GM12875 (cell line): ENCODE measurements around the gene ARMC5.
"Not testable (repeated sequence)": the region's sequence is repeated elsewhere in the genome, so short reads cannot be mapped to it uniquely, and the experiment has no call there.

Source experiments
- H3K4me3 ChIP-seq: one replicate; pipeline ENCODE4 v1.5.1; 2011; ENCODE audit warnings: low read depth, low read length, control low read depth
- TF ChIP-seq, protein P1 (sequence below): IDR thresholded peaks from 2 replicates; pipeline ENCODE4 v1.5.1; 2011; ENCODE audit warnings: low read depth, mild to moderate bottlenecking, control low read depth, inconsistent platforms, low read length, moderate library complexity, borderline replicate concordance; ENCODE audit not compliant: insufficient read depth

The ARMC5 gene

DNA sequence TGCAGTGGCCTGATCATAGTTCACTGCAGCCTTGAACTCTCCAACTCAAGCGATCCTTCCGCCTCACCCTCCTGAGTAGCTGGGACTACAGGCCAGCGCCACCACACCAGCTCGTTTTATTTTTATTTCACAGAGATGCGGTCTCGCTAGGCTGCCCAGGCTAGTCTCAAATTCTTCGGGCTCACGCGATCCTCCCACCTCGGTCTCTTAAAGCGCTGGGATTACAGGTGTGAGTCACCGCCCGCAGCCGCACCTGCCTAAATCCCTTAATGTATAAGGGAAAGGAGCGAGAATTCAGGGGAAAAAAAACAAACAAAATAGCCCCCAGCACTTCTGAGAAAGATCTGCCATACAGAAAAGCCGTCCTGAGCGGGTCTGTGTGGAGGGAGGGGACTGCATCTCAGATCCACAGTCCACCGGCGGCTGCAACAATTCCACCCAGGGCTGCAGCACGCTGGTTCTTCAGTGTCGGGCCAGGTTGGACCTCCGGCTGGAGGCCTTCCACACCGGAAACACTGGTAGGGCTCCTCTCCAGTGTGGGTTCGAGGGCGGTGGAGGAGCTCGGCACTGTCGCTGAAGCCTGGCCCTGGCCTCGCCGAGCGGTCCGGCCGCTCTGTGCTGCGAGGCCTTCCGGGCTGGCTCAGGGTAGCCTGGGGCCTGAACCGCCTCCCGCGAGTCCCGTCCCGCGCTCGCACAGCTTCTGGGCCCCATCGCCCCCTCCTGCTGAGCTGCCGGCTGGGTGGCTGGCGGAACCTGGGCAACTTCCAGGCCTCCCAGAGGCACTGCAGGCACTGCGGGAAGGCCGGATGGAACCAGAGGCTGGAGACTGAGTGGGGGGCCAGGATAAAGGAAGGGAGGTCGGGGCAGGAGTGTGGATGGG, 23.7 kb upstream of the ARMC5 start:
- TF ChIP-seq, protein P1, sequence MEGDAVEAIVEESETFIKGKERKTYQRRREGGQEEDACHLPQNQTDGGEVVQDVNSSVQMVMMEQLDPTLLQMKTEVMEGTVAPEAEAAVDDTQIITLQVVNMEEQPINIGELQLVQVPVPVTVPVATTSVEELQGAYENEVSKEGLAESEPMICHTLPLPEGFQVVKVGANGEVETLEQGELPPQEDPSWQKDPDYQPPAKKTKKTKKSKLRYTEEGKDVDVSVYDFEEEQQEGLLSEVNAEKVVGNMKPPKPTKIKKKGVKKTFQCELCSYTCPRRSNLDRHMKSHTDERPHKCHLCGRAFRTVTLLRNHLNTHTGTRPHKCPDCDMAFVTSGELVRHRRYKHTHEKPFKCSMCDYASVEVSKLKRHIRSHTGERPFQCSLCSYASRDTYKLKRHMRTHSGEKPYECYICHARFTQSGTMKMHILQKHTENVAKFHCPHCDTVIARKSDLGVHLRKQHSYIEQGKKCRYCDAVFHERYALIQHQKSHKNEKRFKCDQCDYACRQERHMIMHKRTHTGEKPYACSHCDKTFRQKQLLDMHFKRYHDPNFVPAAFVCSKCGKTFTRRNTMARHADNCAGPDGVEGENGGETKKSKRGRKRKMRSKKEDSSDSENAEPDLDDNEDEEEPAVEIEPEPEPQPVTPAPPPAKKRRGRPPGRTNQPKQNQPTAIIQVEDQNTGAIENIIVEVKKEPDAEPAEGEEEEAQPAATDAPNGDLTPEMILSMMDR, result no peak
- no peak overlapping the region for H3K4me3 ChIP-seq

DNA sequence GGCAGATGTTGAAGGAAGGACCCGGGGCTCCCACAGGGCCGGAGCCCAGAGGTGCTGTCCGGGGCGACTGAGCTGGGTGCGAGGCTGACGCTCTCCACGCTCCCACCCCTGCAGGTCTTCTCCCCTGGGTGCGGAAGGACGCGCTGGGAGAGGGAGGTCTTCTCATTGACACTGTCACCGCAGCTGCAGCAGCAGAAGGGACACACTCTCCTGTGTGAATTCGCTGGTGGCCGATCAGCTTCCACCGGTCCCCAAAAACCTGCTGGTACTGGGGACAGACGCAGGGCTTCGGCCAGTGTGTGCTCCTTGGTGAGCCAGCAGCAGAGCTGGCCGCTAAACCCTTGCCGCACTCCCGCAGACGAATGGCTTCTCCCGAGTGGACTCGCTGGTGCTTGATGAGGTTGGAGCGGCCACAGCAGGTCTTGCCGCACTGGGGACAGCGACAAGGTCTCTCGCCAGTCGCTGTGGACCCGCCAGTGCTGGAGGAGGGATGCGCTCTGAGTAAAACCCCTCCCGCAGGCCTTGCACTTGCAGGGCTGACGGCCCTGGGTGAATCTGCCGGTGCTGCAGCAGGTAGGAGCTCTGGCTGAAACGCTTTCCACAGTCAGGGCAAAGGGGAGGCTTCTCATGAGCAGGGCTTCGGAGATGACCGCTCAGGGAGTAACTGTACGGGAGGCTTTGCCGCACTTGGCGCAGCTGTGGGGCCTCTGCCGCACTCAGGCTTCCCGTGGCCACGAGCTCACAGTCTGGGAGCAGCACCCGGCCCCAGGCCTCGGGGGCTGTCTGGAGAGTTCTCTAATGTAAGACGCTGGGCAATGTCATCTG, 22.9 kb upstream of the ARMC5 start:
- no peak overlapping the region for H3K4me3 ChIP-seq

DNA sequence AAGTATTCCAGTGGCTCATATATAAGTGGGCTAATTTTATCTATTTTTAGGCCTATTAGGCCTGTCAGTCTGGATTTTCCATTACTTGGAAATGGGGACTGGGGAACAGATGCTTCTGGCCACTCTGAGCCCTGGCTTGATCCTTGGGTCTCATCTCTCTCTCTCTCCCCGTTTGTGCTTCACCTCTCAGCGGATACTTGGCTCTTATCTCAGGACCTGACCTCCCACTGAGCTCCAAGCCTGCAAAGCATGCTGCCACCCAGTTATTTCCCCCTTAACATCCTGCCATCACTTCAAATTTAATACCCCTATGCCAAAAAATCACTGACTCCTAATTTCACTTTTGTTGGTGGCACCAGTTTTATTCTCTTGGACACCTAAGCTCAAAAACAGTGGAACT, 20.9 kb upstream of the ARMC5 start:
- TF ChIP-seq, protein P1, result no peak
- H3K4me3 ChIP-seq, result no peak overlapping the region

More for the DNA sequence above, 22.9 kb upstream of the ARMC5 start:
- TF ChIP-seq, protein P1, result no peak

DNA sequence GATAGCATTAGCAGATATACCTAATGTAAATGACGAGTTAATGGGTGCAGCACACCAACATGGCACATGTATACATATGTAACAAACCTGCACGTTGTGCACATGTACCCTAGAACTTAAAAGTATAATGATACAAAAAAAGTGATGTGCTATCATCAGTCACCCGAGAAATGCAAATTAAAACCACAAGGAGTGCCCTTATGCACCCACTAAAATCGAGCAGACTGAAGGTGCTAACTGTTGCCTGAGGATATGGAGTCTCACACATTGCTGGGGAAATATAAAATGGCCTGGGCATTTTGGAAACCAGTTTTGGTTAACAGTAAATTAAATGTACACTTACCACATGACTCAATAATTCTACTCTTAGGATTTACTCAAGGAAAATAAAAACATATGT, 20.3 kb upstream of the ARMC5 start:
- not testable (repeated sequence) for H3K4me3 ChIP-seq

DNA sequence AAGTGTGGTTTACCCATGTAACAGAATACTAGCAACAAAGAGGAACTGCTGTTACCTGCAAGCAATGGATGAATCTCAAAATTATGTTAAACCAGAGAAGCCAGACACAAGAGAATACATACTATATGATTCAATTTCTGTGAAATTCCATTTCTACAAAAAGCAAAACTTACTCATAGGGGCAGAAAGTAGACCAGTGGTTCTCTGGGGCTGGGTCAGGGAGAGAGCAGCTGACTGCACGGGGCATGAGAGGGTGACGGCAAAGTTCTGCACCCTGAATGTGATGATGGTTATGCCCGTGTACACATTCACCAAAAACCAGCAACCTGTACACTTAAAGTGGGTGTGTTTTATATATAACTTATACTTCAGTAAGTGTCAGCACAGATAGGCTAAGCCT, 19.8 kb upstream of the ARMC5 start:
- TF ChIP-seq, protein P1, result no peak
- H3K4me3 ChIP-seq, result no peak overlapping the region

DNA sequence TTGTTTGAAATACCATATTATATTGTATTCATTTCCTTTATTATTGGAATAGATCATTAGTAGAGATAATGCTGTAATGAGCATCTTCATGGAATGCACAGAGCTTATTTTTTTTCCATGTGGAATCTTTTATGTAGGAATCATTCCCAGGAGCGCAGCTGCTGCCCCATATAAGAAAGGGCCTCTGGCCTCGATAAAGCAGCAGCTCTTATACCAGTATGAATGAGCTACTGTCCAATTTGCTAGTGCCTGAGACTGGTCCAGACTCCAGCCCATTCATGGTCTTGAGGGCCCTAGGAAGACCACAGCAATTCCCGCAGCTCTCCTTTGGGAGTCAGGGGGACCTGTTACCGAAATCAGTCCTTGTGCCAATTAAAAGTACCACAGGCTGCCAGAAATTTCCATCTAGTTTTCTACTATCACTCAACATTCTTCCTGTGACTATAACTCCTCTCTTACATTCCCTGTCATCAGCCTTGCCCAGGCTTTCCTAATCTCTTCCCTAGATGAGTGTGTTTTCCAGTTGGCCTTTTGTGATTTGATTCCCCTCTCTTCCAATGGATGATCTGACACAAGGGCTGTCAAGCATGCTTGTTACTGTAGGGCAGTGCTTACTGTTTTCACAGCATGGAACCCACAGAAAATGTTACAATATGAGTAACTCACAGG, 18.7 kb upstream of the ARMC5 start:
- TF ChIP-seq, protein P1, result no peak
- no peak overlapping the region for H3K4me3 ChIP-seq

DNA sequence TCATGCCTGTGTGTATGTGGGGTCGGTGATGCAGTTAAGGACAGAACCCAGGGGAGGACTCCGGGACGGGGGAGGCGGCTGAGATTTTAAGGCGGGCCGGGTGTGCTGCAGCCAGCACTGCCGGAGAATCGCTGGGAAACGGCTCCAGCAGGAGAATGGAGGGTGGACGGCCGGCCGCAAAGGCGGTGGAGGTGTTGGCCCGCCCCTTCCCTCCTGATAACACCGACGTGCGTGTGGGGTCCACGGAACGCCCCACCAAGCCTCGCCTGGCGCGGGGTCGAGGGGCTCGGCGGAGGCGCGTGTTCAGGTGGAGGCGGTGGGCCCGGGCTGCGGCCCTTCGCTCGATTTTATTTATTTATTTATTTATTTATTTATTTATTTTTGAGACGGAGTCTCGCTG, 17.3 kb upstream of the ARMC5 start:
- H3K4me3 ChIP-seq, result no peak overlapping the region
- TF ChIP-seq, protein P1, result no peak

DNA sequence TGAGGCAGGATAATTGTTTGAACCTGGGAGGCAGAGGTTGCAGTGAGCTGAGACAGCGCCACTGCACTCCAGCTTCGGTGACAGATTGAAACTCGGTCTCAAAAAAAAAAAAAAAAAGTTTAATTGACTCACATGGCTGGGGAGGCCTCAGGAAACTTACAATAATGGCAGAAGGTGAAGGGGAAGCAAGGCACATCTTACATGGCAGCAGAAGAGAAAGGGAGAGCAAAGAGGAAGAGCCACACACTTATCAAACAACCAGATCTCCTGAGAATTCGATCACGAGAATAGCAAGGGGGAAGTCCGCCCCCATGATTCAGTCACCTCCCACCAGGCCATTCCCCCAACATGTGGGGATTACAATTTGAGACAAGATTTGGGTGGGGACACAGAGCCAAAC, 13.4 kb upstream of the ARMC5 start:
- H3K4me3 ChIP-seq, result not testable (repeated sequence)
